GM12891 (cell line): ENCODE data around the gene TMEM129.
"Not testable (repeated sequence)": the region's sequence is repeated elsewhere in the genome, so short reads cannot be mapped to it uniquely, and the experiment has no call there.

ENCODE experiments used
- DNase-seq: peaks from one replicate; pipeline ENCODE4 v3.0.0; 2011; ENCODE audit warnings: low spot score; ENCODE audit not compliant: insufficient read length
- FAIRE-seq: peaks from 2 replicates; lab custom pipeline; 2011; peaks lifted over from hg19 to GRCh38; lab: Jason Lieb, UNC
- PAX5 ChIP-seq: IDR thresholded peaks from 2 replicates; pipeline ENCODE4 v1.6.1; 2011; ENCODE audit warnings: low read length, moderate library complexity, mild to moderate bottlenecking; ENCODE audit not compliant: insufficient read depth, severe bottlenecking
- POLR2A ChIP-seq: IDR thresholded peaks from 2 replicates; pipeline ENCODE4 v1.6.1; 2011; ENCODE audit warnings: low read depth, low read length, control low read depth
- POLR2AphosphoS5 ChIP-seq: IDR thresholded peaks from 2 replicates; pipeline ENCODE4 v1.6.1; 2011; ENCODE audit warnings: low read depth, low read length, control low read depth
- POU2F2 ChIP-seq: IDR thresholded peaks from 2 replicates; pipeline ENCODE4 v1.6.1; 2011; ENCODE audit warnings: low read depth, mild to moderate bottlenecking, control low read depth, low read length, moderate library complexity
- SPI1 ChIP-seq: IDR thresholded peaks from 2 replicates; pipeline ENCODE4 v1.6.1; 2011; ENCODE audit warnings: low read depth, low read length, control low read depth
- TAF1 ChIP-seq: IDR thresholded peaks from 2 replicates; pipeline ENCODE4 v1.6.1; 2011; ENCODE audit warnings: low read depth, low read length, control low read depth

The TMEM129 gene

DNA sequence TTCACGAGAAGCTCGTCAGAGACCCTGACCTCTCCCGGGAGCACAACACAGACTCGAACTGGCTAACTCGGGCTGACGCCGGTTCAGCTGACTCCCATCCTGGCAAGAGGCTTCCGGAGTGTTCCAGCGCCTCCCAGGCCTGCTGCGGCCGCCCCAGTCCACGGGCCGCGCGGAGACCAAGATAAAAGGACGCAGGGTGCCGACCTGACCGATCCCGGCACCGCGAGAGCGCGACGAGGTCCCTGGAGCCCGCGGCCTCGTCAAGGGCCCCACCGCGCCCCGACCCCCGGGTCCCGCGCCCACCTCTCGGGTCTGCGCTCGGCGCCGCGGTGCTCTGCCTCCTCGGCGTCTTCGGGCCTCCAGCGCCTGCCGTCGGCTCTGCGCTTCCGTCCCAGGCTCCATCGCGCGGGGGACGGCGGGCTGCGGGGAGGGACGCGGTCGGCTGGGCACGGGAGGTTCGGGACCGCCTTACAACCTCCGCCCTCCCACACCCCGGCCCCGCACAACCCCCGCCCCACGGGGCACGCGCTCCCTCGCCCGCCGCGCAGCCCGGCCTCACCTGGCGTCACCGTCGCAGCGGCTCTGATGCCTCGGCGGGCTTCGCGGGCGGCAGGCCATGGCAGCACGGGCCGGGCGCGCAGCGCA lies 9.4 kb downstream of the TMEM129 start:
- TF ChIP-seq PAX5 (peak; percentile 54), POU2F2 (no peak), POLR2A (no peak)
- DNase-seq, result no peak
- FAIRE-seq, result peak; percentile 54

DNA sequence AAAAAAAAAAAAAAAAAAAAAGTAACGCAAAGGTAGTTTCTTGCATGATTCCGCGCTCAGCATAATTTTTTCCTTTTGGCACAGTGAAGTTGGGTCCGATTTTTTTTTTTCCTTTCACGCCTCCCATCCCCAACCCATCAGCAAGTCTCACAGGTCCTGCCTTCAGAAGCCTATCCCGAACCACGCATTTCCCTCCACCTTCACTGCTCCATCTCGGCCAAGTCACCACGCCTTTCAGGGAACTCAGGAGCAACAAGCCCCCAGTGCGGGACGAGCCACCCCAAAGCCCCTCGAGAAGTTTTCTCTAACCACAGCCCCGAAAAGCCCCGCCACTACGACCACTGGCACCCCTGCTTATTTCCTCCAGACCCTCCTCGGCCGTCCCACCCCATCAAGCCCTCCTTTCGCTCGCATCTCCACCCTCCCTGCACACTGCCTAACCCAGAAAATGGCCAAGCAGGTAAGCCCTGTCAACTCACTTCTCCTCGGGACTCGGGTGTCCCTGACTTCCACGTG lies 10.0 kb downstream of the TMEM129 start:
- DNase-seq (no peak), FAIRE-seq (no peak)
- TF ChIP-seq SPI1 (no peak), TAF1 (no peak), PAX5 (no peak), POLR2AphosphoS5 (no peak), POU2F2 (no peak), POLR2A (no peak; the same call in 1 of the 2 replicates)

DNA sequence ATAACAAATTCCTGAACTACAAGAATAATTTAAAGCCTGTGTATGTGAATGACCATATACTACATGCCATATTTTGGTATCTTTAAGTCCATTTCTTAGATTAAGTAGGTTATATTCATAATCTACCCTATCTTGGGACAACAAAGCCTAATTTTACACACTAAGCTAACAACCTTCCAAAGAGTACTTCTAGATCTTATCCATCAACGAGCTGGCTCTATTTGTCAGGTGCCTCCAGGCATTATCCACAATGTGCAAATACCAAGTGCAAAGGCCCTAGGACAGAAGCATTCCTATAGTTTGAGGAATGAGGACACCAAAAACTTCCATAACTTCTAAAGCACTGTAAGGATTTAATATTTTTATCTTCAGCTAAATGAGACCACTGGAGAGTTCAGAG lies 12.5 kb downstream of the TMEM129 start:
- no peak for FAIRE-seq
- TF ChIP-seq POU2F2 (no peak), POLR2A (no peak), PAX5 (no peak), POLR2AphosphoS5 (no peak), TAF1 (no peak), SPI1 (no peak)
- no peak for DNase-seq

DNA sequence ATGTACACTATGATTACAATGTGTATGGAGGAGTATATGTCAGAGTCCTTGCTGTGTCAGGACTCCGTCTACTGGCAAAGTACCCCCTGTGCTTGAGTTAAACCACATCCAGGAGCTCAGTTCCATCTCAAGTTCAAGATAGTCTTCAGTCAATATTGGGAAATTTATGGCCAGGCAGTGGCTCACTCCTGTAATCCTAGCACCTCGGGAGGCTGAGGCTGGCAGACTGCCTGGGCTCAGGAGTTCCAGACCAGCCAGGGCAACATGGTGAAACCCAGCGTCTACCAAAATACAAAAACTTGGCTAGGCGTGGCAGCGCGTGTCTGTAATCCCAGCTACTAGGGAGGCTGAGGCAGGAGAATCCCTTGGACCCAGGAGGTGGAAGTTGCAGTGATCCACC lies 14.8 kb downstream of the TMEM129 start:
- TF ChIP-seq TAF1 (no peak), PAX5 (no peak), POU2F2 (no peak), POLR2AphosphoS5 (no peak), POLR2A (no peak), SPI1 (no peak)
- no peak for FAIRE-seq
- no peak for DNase-seq

DNA sequence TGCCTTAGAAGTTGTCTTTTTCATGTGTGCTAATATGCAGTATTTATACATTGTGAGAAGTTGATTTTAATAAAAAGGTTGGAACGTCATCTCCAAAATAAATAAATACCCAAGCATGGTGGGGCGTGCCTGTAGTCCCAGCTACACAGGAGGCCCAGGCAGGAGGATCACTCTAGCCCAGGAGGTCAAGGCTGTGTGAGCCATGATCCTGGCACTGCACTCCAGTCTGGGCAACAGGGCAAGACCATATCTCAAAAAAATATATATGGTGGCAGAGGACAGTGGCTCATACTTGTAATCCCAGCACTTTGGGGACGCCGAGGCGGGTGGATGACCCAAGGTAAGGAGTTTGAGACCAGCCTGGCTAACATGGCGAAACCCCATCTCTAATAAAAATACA lies 15.4 kb downstream of the TMEM129 start:
- FAIRE-seq, result no peak
- no peak for TF ChIP-seq POLR2A
- TF ChIP-seq POU2F2, result no peak
- no peak for TF ChIP-seq POLR2AphosphoS5
- TF ChIP-seq TAF1, result no peak
- TF ChIP-seq PAX5, result no peak
- TF ChIP-seq SPI1, result no peak
- DNase-seq, result no peak

DNA sequence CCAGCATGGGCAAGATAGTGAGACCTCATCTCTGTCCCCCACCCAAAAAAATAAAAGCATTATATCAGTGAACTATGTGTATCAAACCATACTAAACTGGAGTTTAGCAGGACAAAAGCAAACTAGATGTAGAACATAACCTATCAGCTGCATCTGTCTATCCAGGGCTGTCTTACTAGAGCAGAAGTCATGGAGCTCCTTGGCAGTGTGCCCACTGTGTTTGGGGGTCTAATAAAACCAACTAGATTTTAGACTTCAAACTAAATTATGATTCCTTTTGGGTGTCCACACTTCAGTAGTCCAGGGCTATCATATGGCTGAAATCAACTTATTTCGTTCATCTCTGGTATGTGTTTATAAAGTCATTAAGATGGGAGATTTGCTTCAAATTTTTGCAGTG lies 17.3 kb downstream of the TMEM129 start:
- TF ChIP-seq PAX5 (no peak), POLR2A (no peak; the same call in 1 of the 2 replicates), POU2F2 (no peak)
- DNase-seq (no peak), FAIRE-seq (no peak)

DNA sequence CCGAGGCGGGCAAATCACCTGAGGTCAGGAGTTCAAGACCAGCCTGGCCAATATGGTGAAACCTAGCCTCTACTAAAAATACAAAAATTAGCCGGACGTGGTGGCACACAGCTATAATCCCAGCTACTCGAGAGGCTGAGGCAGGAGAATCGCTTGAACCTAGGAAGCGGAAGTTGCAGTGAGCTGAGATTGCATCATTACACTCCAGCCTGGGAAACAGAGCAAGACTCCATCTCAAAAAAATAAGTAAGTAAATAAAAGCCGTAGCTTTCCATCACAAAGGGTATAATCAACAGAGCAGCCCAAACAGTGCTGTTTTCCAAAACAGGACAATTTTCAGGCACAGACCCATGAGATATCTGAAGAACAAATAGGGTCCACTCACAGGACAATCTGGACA lies 19.5 kb downstream of the TMEM129 start:
- FAIRE-seq, DNase-seq: not testable (repeated sequence)

DNA sequence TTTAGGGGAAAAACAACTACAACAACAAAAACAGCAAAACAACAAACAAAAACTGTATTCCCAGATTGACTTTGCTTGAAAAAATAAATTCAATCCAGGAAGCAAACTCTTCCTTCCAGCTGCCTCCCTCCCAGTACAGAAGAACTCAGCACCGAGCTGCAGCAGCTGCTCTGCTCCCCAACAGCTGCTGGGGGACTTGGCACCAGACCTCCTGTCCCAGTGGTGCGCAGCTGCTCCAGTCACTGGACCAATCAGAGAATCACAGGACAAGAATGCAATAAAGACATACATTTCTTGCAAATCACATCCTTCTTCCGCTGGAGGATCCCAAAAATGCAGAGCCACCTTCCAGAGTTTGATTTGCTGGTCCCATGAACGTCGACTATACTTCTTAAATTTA lies 25.2 kb downstream of the TMEM129 start:
- DNase-seq, result no peak
- FAIRE-seq, result no peak
- no peak for TF ChIP-seq SPI1
- TF ChIP-seq POLR2AphosphoS5, result no peak
- TF ChIP-seq POU2F2, result no peak
- no peak for TF ChIP-seq POLR2A
- TF ChIP-seq TAF1, result no peak
- no peak for TF ChIP-seq PAX5

DNA sequence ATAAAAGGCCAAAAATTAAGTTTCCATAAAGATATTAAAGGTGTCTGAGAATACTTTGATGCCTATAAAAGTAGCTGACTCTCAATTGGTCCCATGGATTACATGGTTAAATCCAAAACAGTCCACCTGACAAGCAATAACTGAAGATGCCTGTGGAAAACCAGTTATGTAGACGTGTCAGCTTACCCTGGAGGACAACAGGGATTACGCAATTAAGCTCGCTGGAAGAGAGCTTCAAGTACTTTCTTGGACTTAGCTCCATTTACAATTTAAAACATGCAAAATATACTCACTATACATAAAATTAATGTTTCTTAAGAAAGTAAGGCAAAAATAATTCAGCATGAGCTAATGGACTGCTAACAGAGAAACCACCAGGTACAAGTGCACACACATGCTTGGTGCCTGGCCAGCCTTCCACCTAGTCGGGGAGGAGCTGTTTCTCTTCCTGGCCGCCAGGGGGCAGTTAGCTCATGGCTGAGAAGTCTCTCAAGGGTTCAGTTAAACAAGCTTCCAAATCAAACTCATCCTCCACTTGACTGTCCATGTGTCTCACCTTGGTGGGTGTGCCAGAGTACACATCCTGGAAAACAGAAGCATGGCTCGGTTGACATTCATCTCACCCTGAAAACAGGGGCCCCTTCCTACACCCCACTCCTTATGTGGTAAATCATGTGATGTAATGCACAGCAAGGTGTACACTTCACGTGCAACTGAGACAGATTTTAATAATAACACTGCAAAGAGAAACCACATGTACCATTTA lies 27.8 kb downstream of the TMEM129 start:
- no peak for TF ChIP-seq SPI1
- 0 out of 2 replicates have a peak, but pooled peaks have one; percentile 14 for TF ChIP-seq POLR2AphosphoS5
- no peak for TF ChIP-seq POLR2A
- FAIRE-seq, result peak; percentile 87
- peak; percentile 51 for DNase-seq

DNA sequence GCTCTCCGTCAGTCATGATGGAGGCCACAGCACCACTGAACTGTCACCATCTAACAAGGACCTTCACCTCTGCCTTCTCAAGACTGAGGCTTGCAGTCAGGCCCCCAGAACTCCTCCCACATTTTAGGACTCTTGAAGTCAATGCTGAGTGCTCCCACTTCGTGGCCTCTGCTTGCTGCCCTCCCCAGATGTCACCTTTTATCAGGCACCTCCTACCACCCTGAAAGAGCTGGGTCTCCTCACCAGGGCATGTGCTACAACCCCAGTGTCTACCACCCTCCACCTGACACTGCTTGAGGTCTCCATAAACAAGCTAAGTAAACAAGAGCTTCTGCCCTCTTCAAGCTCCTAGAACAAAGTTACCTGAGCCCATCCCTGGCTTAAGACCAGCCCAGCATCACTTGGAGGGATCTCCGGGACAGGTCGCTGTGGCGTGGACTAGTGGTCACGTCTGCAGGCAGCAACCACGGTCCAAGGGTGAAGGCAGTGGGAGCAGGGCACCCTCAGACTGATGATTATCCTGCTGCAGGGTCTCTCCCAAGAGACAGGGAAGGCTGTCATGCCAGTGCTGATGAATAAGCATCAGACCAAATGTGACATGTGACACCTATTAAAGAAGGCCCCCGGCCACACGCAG lies 29.3 kb downstream of the TMEM129 start:
- no peak for FAIRE-seq
- TF ChIP-seq SPI1, result no peak
- TF ChIP-seq POLR2AphosphoS5, result no peak
- no peak for TF ChIP-seq TAF1
- TF ChIP-seq PAX5, result no peak
- no peak; the same call in 1 of the 2 replicates for TF ChIP-seq POLR2A
- TF ChIP-seq POU2F2, result no peak
- DNase-seq, result no peak

DNA sequence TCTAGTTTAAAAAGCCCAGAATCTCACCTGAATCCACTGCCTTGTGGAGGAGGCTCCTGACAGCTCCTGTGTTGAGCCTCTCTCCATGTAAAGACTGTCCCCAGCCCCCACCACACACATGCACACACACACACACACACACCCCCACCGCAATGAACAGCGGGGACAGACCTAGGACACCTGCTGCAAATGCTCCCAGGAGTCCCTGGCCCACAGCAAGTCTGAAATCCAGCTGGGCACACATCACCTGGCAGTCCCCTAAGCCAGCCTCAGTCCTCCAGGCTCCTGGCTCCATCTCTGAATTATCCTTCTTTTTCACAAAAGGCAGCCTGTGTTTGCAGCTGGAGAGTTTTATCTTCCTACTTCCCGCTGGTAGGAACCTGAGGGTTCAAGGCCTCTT lies 30.4 kb downstream of the TMEM129 start:
- TF ChIP-seq POU2F2 (no peak), PAX5 (no peak), TAF1 (no peak), SPI1 (no peak), POLR2AphosphoS5 (no peak), POLR2A (no peak; the same call in 1 of the 2 replicates)
- DNase-seq, result no peak
- FAIRE-seq, result no peak
